Cardiac septum (tissue), 1 donor: ENCODE results near the gene HOXB7. TPM values are rescaled to one million over a fixed set of nuclear protein-coding genes. Genes with fewer than 3 reads are reported as not detected.
A peak's percentile ranks its signal among the peaks of the same experiment; 100 is the strongest.

ENCODE experiments used
- DNase-seq: peaks from one replicate; pipeline ENCODE4 v3.0.0-alpha.2; 2020; ENCODE audit warnings: low spot score
- intact Hi-C: fragments of 100-400 bp; cut with DNase I; formaldehyde crosslinking; loops from one replicate; pipeline ENCODE4 v1.14.0; 2022
- total RNA-seq: library from RNA; stranded (reverse); fragmentation: NEBNext Ultra II Directional; extraction: Animal tissue kit (Norgen Biotek cat#: 25700); gene quantifications from one replicate; pipeline ENCODE4 v1.2.1, GENCODE V29; 2021
- donor health status: DM: no; HTN: no; CAD: no.

Gene HOXB7
- total RNA-seq, 1 donor from 2014 or later: 0.22 TPM

DNA sequence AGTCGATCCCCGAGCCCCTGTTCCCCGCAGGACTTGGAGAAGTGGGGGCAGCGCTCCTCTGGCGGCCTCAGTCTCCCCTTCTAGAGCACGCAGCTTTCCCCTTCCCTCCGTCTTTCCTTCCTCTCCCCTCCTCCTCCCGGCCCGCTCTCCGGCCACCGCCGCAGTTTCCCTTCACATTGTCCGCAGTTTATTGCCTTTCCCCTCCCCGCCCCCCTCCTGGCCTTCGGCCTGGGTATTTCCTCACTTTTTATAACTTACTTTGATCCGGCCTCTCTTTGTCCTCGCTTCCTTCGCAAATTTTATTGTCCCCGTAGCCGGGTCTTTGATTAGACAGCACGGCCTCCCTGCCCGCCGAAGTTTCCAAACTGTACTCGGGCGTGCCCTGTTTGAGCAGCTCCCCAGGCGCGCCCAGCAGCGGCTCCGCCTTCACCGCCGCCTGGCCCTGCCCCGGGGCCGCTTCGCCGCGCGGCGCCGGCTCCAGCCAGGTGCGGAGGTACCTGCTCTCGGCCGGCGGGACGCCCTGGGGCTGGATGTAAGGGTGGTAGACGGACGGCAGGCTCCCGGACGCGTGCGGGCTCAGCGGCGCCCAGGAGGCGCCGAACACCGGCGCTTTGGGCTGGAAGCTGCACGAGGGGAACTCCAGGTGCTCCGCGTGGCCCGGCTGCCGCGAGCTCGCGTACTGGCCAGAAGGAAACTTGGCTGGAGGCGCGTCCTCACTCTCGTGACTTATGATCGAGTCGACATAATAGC is 14.9 kb upstream of the HOXB7 start:
- intact Hi-C loops: no loop called here
- no peak for DNase-seq

DNA sequence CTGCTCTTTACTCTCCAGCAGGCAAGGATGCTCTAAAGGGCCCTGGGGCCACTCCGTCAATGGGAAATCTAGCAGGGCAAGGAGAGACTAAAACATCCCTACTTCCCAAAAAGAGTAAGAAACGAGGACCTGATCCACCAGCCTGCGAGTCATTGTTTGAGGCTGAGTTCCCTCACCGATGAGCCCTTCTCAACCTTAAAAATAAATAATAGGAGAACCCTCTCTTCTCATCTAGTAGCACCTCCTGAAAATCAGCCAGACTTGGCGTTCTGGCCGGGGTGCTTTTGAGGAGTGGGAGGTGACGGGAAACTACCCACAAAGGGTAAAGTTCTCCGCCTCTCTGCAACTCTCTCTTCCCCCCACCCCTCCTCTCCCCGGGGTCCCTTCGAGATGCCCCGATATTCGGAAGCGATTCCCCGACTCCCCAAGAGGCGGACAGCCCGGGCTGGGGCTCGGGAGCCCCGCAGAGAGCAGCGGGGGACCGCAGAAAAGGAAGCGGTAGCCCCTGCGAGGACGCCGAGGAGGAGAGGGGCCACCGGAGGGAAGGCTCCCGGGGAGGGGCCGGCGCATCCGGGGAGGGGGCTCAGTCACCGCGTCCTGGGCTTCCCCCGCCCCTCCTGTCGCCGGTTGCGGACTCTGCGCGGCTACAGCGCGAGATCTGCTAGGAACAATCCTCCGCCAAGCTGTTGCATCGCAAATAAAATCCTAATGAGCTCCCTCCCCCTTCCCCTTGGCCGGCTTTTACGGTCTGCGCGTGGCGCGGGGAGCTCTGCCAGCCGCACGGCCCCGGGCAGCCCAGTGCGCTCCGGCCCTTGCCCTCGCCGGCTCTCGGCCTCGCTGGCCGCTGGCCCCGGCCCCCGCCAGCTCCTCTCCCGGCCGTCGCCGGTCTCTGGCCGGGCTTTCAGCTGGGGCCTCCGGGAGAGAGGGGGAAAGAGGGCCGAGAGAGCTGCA is 14.0 kb upstream of the HOXB7 start:
- intact Hi-C loops: loop anchor here (5.0 kb wide), 1 partner anchor 363 kb away; no protein-coding TSS in a partner anchor
- DNase-seq: no peak

DNA sequence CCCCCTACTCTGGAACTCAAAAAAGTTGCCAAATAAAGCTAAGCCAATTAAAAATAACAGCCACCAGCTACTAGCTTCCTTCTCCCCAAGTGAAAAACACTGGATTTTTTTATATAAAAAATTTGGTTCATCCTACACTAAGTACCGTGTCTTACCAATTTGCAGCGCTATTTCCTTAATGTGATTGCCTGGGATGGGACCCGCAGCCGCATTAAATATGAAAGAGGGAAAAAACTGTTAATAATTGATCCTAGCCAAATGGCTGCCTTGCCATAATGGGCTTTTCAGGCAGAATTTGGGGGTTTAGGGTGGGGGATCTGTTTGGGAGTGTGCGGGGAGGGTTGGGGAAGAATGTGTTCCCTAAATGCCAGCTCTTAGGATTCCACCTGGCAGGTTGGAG is 13.3 kb upstream of the HOXB7 start:
- intact Hi-C loops: loop anchor here (5.0 kb wide), 1 partner anchor 362 kb away; no protein-coding TSS in a partner anchor
- DNase-seq: no peak

DNA sequence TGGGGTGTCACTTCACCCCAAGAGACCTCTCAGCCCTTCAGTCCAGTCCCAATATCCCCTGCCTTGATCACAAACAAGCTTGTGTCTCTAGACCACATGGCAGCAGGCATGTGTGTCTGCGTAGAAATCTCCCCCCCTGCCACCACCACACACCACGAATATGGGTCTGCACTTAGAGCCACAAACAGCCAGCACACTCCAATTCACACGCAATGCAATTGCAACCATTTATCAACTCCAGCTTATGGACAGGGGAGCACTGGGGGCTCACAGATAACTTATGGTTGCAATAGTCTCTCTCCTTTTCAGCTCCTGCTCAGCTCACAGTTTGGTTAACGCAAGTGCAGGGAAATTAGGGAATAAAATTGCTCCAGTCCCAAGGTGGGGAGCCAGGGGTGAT is 12.8 kb upstream of the HOXB7 start:
- intact Hi-C loops: loop anchor here (5.0 kb wide), 1 partner anchor 361 kb away; no protein-coding TSS in a partner anchor
- DNase-seq: no peak

DNA sequence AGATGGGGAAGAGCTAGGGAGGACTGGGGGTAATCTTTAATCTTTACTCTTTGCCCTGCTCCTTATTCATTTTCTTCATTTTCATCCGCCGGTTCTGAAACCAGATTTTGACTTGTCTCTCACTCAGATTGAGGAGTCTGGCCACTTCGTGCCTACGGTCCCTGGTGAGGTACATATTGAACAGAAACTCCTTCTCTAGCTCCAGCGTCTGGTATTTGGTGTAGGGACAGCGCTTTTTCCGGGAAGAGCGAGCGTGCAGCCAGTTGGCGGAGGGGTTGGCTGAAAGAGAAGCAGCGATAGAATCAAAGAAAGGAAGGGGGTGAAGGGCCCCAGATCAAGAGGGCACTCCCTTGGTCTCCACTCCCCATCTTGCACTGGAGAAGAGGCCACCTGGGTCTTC is 12.0 kb upstream of the HOXB7 start:
- intact Hi-C loops: loop anchor here (5.0 kb wide), 1 partner anchor 361 kb away; no protein-coding TSS in a partner anchor
- no peak for DNase-seq

DNA sequence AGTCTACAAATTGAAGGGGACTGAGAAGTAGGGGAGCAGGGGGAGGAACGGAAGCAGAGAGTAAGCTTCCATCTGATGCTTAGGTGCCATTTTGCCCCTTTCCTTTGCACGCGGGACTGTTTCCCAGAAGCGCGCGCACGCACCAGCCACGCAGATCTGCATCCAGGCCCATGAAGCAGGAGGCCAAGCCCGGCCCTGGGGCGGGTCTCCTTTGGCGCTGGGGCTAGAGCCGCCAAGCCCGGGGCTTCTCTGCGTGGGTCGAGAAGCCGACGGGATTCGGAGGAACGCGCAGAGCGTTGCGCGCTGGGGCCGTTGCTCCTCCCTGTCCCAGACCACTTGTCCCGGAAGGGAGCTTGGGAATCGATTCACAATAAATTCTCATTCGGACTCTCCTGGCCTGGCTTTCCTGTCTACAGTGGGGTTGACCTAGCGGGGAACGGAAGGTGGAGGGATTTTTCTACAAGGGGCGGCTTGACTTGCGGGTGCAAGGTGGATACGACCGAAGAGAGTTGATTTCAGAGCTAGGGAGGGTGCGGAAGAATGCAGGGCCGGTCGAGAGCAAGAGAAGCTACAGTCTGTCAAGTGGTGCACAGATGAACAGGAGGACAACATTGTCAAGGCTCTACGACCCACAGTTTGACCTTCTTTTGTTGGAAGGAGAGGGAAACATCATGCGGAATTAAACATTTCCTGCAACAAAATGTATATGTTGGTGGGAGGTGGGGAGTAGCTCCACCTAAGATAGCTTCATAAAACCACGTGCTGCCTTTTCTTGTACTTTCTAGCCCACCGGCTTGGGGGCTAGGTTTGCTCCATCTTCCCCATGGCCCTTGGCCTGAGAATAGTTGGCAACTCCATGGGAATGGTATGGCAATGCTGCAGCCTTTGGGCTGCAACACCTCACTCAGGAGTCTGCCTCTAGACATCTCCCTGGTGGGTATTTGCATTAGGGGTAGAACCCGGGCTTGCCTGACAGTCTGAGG is 10.9 kb upstream of the HOXB7 start:
- intact Hi-C loops: loop anchor here (5.0 kb wide), 1 partner anchor 359 kb away; no protein-coding TSS in a partner anchor
- DNase-seq: no peak

DNA sequence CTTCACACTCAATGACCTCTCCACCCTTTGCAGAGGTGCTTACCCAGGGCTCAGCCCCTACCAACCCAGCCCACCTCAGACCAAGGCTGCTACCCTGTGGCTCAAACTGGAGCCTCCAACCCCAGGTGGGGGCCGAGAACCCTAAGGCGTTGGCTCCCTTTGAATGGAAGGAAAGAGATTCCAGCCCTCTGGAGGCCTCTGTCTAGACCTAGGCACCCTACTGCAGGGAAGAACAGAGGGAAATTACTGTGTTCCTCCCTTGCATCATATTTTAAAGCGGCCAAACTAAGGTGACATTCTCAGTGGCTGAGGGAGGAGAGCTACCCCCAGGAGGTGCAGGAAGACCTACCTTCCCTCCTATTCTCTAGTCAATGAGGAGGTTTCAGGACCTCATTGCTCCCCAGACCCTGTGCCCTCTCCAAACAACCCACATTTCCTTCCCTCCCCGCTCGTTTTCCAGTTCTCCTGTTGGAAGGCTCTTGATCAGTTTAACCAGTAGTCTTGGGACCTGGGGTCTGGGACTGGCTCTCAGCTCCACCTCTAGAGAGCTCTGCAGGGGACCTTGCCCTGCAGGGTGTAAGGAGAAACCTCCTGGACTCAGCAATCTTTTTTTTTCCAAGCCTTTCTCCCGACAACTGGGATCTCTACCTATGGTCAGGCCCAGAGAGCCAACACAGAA is 9.8 kb upstream of the HOXB7 start:
- intact Hi-C loops: loop anchor here (5.0 kb wide), 1 partner anchor 358 kb away; no protein-coding TSS in a partner anchor
- no peak for DNase-seq

DNA sequence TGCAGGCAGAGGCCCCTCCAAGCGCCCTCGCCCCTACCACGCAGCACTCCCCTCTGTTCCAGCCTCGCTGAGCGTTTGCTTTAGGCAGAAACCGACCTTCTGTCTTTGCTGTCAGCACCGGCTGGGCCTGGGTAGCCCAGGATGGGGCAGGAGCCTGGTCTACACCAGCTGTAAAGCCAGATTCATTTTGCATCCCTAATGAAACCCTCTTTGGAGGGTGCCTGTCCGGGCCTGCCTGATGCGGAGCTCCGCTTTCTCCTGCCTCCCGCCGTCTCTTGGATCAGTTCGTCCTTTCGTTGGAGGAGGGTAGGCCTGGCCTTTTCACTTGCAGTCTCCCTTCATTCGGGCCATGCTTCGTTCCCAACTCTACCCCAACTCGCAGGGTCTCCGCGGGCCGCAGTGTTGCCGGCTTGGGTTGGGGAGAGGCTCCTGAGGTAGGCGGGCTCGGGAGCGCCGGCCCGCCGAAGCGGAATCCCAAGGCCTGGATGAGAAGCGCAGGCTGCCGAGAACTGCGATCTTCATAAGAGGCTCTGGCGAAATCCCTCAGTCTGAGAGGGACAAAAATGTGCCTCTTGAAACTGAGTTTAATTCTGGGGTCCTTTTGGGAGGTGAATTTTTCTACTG is 9.1 kb upstream of the HOXB7 start:
- intact Hi-C loops: loop anchor here (5.0 to 10.0 kb wide), 6 partner anchors 283 to 595 kb away; partner anchors contain the start of gene IGF2BP1

DNA sequence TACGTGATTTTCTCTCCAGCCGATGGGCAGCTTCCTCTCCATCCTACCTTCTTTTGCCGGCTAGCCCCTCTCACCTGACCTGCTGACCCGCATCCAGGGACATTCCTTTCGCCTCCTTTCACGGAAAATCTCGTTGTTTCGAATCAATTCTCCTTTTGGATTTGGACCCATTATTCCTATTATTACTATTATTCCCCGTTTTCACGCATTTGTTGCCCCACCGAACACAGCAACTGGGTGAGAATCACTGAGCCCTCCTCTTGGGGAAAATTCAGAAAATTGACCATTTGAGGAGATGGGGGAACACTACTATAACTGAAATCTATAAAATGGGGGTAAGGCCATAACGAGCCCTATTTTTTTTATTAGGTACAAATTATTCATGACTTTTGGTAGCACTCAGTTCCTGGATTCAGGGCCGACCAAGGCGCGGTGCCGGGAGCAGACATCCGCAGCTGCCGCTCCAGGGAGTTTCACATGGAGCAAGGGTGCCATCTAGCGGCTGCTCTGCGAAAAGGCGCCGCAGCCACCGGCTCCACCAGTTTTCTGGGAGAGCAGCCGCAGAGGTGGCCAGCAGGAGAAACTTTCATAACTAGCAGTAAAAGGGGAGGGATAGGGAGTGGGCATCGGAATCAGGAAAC is 7.6 kb upstream of the HOXB7 start:
- intact Hi-C loops: loop anchor here (5.0 to 10.0 kb wide), 5 partner anchors 281 to 594 kb away; partner anchors contain the start of gene IGF2BP1
- peak; percentile 93 for DNase-seq

More for the DNA sequence above, 9.1 kb upstream of the HOXB7 start:
- no peak for DNase-seq

DNA sequence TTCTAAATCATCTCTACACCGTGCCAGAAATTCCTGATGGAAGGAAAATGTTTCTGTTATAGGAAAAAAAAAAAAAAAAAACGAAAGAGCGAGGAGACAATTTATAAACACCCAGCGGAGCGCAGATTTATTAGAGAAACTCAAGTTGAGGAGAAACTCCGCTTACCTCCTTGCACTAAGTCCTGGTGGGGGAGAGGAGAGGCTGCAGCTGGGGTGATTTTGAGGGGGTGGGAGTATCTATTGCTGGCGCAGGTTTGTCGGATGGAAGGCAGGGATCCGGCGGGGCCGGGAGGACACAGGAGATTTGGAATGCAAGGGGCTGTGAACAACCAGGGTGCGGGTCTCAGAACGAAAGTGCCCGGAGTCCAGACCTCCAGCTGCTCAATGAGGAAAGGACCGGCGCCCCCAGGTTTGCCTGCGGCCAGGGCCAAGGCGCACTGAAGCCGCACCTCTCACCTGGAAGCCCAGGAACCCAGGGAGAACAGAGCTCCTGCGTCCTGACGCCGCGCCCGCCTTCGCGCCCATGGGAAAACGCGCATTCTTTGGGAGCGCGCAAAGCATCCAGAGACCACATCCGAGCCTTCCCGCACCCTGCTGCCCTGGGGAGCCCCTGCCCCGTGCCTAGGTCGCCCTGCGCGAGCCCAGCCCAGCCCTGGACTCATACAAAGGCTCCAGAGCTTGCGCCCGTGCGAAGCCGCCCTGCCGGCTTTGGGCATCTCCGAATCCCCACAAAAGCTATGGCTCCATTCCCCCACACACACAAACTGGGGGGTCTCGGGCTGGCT is 6.8 kb upstream of the HOXB7 start:
- DNase-seq: no peak
- intact Hi-C loops: loop anchor here (5.0 to 10.0 kb wide), 5 partner anchors 280 to 593 kb away; partner anchors contain the start of gene IGF2BP1

DNA sequence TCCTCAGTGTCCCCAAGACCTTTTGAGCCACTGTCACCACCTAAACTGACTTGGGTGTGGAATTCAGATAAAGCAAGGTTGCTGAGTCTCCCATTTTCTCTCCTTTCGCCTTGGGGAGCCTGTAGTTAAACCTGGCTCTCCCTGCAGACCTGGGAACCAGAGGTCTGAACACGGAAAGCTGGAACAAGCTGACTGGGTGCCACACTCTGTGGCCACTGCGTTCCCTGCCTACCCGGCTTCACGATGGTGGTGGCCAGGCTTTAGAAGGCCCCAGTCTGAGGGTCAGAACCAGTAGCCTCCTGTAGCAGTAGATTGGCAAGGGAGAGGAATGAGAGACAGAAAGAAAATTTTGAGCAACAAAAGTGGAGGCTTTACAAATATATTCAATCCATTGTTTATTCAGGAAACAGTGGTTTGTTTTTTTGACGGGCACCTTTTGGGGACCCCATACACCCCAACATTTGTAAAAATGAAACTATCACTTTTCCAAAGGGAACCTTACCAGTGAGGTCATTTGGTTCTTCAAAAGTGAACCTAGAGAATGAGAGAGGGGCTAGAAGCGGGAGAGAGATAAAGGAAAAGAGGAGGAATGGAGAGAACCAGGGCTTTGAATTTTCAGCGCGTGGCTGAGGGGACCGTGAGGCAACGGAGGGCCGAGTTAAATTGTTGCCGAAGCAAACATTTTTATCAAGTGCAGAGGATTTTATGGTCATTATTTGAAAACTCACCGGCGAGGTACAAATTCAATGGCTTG is 6.1 kb upstream of the HOXB7 start:
- intact Hi-C loops: loop anchor here (5.0 to 10.0 kb wide), 5 partner anchors 280 to 592 kb away; partner anchors contain the start of gene IGF2BP1
- DNase-seq: no peak

DNA sequence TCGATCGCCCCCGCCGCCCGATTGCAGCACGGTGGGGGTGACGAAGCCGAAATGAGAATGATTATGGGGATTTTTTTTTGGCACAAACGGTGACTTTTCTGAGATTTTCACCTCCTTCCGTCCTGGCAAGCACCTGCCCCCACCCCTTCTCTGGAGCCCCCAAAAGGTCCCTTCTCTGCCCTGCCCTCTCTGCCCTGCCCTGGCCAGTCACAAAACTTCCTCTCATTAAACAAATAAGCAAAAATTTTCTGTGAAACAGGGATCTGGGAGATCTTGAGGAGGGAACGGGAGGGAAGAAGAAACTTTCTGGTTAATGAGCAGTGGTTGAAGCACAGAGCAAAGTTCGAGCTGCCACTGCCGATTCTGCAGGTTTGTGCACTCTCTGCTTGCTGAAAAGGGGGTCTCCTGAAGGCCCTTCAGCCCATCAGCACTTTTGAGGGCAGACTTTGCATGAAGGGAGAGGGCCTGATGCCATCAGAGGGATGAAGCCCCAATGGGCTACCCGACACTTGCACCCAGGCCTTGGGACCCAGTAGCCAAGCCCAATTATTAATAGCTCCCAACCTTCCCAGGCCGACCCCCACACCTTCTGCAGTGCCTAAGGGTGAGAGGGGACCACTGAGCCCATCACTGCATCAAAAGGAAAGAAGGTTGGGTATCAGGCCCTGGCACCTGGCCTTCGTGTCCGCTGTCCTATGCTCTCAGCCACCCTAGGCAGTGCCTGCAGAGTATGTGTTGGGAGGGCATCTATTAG is 5.3 kb upstream of the HOXB7 start:
- intact Hi-C loops: loop anchor here (5.0 to 10.0 kb wide), 5 partner anchors 279 to 591 kb away; partner anchors contain the start of gene IGF2BP1
- no peak for DNase-seq

DNA sequence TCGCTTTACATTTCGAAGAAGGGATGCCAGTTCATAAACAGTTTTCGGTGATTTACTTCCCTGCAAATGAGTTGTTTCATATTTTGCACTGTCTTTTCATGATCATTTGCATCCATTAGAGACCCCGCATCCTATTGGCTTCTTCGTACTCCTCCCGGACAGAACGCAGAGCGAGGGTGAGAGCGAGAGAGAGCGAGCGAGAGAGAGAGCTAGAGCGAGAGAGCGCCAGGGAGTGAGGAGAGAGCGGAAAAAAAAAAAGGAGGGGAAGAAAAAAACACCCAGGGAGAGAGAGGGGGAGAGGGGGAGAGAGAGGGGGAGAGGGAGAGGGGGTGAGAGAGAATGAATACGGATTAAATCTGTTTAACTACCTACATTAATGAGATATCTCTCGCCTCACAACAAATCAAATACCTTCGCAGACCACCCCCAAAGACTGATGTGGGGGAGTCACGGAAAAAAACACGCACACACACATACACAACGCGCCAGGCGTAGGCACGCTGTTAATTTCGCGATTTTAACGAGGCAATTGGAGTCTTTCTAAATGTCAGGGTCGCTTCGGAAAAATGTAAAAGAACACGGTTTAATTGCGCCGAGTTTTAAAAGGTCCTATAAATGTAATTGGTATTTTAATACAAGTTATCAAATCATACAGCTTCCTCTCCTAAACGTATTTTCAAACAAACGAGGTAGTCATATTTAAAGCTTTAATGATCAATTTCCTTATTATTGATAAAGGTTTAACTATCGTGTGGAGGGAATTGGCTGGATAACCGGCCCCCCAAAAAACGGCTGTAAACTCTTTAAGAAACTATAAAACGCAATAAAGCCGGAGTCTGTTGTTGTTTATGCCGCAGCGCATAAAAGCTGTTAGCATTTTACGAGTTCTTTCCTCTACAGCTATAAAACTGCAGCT is 4.5 kb upstream of the HOXB7 start, which contains the start of gene HOXB8:
Gene HOXB8, minus strand, starts transcription at position 246 of the 916 bp plus-strand sequence. CDS start 588 bp downstream, outside the sequence.
- intact Hi-C loops: loop anchor here (5.0 to 10.0 kb wide), 5 partner anchors 278 to 591 kb away; partner anchors contain the start of gene IGF2BP1
- no peak for DNase-seq
